Activated naive CD4-positive, alpha-beta T cell treated with anti-CD3 and anti-CD28 coated beads, Interleukin-2, amount 10 ng/mL, durations not matched to agents 7 days and 5 days (primary cell): ENCODE data around the gene ADCYAP1.
"Not testable (repeated sequence)": the region's sequence is repeated elsewhere in the genome, so short reads cannot be mapped to it uniquely, and the experiment has no call there.

Experiments
- CTCF ChIA-PET: fragments of 350-600 bp; sonication (Branson Sonifier 250); formaldehyde crosslinking; loops from one replicate; lab custom pipeline; 2021; ENCODE audit warnings: antibody characterized with exemption; lab: Charles Lee
- DNase-seq: peaks from one replicate; pipeline ENCODE4 v3.0.0-alpha.2; 2020
- H3K27ac Mint-ChIP-seq: one replicate; pipeline ENCODE4 v1.8.0; 2021; ENCODE audit warnings: mild to moderate bottlenecking, moderate library complexity, mixed read lengths
- H3K27me3 Mint-ChIP-seq: one replicate; pipeline ENCODE4 v1.8.0; 2021; ENCODE audit warnings: mild to moderate bottlenecking, mixed read lengths
- H3K36me3 Mint-ChIP-seq: one replicate; pipeline ENCODE4 v1.8.0; 2021; ENCODE audit warnings: mixed read lengths
- H3K4me1 Mint-ChIP-seq: one replicate; pipeline ENCODE4 v1.8.0; 2021; ENCODE audit warnings: mixed read lengths
- H3K4me3 Mint-ChIP-seq: one replicate; pipeline ENCODE4 v1.8.0; 2021; ENCODE audit warnings: mild to moderate bottlenecking, moderate library complexity, mixed read lengths
- H3K9me3 Mint-ChIP-seq: one replicate; pipeline ENCODE4 v1.8.0; 2021; ENCODE audit warnings: mixed read lengths

The ADCYAP1 gene

DNA sequence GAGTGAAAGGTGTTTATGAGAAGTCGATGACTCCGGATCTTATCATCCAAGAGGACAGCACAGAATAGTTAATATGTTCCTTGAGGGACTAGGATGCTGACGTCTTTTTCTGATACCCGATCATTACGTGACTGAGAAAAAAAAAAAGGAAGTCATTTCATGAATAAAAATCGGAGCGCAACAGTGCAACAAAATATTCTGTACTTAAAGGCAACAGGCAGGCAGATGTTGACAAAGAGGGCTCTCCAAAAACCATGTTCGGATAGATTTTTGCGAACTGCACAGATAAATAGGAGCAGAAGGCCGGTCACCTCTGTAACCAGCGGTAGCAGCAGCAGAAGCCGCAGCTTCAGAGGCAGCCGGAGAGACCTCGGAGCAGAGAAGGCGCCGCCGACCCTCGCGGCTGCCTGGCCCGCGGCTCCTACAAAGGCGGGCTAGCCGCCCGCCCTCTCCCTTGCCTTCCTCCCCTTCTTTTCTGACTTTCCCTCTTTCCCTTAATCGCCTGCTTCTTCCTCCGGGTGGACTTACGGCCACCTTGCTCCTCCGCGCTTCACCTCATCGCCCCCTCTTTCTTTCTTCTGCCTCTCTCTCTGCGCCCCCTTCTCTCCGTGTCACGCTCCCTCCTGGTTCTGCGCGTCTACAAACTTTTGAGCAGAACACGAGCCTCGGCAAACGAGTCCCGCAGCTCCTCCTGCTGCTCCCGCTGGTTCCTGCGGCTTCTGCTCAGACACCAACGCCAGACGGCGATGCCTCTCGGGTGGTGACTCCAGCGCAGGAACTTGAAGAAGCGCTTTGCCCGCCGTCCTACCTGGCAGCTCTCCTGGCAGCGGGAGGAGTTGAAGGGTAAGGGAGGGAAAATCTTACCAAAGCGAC is at the start of gene ADCYAP1:
TSS of gene ADCYAP1 (plus strand) at position 654 of the 873 bp plus-strand sequence. CDS start 516 bp downstream, outside the sequence.
- Mint-ChIP-seq H3K27me3 (peaks cover 88% of the 10 kb centered on the region), H3K4me3 (no peak within 1 kb of the TSS), H3K4me1 (peaks cover 16% of the 10 kb centered on the region), H3K9me3 (no peaks in the 10 kb centered on the region), H3K27ac (peak within 1 kb of the TSS; percentile 51), H3K36me3 (peaks cover 2% of the 10 kb centered on the region)
- CTCF ChIA-PET: no interaction called here
- no peak for DNase-seq

DNA sequence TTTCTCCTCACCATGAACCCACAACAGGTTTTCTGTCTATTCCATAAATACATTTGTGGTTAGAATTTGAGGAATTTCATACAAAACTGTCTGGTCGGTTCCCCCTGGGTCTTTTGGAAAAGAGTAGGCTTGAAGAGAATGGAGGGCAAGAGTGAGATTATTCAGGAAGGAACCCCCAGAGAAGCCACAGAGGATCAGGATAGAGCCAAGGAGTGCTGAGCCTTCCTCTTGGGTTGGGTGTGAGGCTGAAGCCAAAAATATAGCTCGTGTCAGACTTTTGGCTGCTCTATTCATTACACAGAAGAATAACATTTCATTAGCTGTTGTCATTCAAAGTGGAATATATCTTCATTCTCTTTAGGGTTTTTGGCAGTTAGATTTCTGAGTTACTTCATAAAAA is 46.7 kb upstream of the ADCYAP1 start:
- CTCF ChIA-PET: no interaction called here
- Mint-ChIP-seq H3K36me3 (no peaks in the 10 kb centered on the region), H3K4me3 (no peak overlapping the region), H3K4me1 (no peaks in the 10 kb centered on the region), H3K27me3 (peaks cover under 1% of the 10 kb centered on the region), H3K9me3 (no peaks in the 10 kb centered on the region), H3K27ac (no peak overlapping the region)
- no peak for DNase-seq

DNA sequence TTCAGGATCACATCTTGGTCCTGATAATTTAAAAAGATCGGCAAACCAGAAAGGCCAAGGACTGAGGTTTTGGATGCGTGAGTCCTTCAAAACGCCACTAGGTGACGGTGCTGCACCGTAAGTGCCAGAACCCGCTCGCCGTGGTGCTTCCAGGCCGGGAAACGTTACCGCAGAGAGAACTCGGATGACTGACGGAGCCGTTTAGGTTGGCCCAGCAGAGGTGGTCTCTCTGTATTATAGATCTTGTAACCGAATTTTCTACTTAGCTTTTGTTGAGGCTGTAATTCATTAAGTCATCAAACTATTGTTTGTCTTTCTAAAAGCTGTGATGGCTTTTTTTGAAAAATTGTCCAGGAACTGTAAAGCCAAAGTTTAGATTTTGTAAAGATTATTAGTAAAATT is 39.8 kb upstream of the ADCYAP1 start:
- CTCF ChIA-PET: interaction anchor here (0.6 to 1.2 kb wide), 6 partner anchors 13 to 312 kb away, joined by 3 to 4 read pairs (median 3); no protein-coding TSS in a partner anchor
- peak; percentile 75 for DNase-seq
- H3K9me3 Mint-ChIP-seq: no peaks in the 10 kb centered on the region
- H3K4me3 Mint-ChIP-seq: no peak overlapping the region
- H3K4me1 Mint-ChIP-seq: no peaks in the 10 kb centered on the region
- peaks cover 20% of the 10 kb centered on the region for H3K27me3 Mint-ChIP-seq
- no peaks in the 10 kb centered on the region for H3K36me3 Mint-ChIP-seq
- H3K27ac Mint-ChIP-seq: no peak overlapping the region

DNA sequence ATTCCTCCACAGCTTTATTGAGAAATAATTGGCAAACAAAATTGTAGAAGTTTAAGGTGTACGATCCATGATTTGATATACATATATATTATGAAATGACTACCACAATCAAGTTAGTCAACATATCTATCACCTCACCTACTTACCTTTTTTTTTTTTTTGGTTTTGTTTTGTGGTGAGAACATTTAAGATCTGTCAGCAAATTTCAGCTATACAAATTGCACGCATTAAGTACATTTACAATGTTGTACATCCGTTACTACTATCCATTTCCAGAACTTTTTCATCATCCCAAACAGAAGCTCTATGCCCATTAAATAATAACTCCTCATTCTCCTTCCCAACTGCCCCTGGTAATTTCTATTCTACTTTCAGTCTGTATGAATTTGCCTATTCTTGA is 37.4 kb upstream of the ADCYAP1 start:
- H3K4me1 Mint-ChIP-seq: no peaks in the 10 kb centered on the region
- CTCF ChIA-PET: no interaction called here

DNA sequence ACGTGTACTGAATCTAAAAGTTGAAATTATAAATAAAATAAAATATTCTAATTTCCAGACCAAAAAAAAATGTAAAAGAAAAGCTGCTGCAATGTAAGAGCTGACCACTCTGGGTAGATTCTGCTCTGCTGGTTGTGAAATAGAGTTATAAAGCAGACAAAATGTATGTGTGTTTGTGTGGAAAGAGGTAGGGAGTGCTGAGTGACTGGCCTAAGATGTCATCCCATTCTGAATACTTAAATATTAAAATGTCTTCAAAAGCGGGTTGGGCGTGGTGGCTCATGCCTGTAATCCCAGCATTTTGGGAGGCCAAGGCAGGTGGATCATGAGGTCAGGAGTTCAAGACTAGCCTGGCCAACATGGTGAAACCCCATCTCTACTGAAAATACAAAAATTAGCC is 31.2 kb upstream of the ADCYAP1 start:
- H3K4me3 Mint-ChIP-seq: peak overlapping the region; percentile 13
- CTCF ChIA-PET, DNase-seq, H3K27ac Mint-ChIP-seq, H3K9me3 Mint-ChIP-seq, H3K36me3 Mint-ChIP-seq: not testable (repeated sequence)
- peaks cover 12% of the 10 kb centered on the region for H3K27me3 Mint-ChIP-seq
- H3K4me1 Mint-ChIP-seq: peaks cover 16% of the 10 kb centered on the region

More for the DNA sequence above, 37.4 kb upstream of the ADCYAP1 start:
- H3K9me3 Mint-ChIP-seq: no peaks in the 10 kb centered on the region
- no peak overlapping the region for H3K27ac Mint-ChIP-seq
- peaks cover 20% of the 10 kb centered on the region for H3K27me3 Mint-ChIP-seq
- DNase-seq: no peak
- no peaks in the 10 kb centered on the region for H3K36me3 Mint-ChIP-seq
- no peak overlapping the region for H3K4me3 Mint-ChIP-seq

DNA sequence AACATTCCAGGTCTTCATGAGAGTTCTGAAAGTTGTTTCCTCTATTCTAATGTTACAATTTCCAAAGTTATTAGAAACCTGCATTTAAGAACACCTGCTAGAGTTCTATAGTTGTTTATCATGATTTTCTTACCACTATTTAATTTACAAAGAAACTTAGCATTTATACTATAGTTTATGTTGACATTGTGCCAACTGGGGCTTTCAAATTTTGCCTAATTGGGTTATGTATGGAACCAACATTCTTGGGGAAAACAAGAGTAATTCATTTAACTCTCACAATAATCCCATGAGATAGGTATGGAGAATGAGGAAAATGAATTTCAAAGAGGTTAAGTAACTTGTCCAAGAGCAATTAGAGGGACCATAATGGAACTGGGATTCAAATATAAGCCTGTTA is 28.8 kb upstream of the ADCYAP1 start:
- CTCF ChIA-PET: no interaction called here
- Mint-ChIP-seq H3K4me1 (peaks cover 16% of the 10 kb centered on the region), H3K4me3 (no peak overlapping the region), H3K27ac (no peak overlapping the region), H3K27me3 (peaks cover 12% of the 10 kb centered on the region), H3K36me3 (no peaks in the 10 kb centered on the region), H3K9me3 (no peaks in the 10 kb centered on the region)
- no peak for DNase-seq

DNA sequence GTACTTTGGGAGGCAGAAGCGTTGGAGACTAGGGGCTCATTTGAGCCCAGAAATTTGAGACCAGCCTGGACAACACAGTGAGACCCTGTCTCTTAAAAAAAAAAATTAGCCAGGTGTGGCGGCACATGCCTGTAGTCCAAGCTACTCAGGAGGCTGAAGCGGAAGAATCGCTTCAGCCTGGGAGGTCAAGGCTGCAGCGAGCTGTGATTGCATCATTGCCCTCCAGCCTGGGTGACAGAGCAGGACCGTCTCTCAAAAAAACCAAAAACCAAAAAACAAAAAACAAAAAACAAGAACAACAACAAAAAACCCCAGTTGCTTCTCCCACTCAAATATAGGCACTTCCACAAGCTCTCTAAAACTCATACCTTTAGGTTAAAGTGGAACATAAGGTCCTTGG is 27.4 kb upstream of the ADCYAP1 start:
- DNase-seq: no peak
- Mint-ChIP-seq H3K9me3 (no peaks in the 10 kb centered on the region), H3K4me1 (peaks cover 16% of the 10 kb centered on the region), H3K27me3 (peaks cover 12% of the 10 kb centered on the region), H3K36me3 (no peaks in the 10 kb centered on the region), H3K27ac (no peak overlapping the region), H3K4me3 (no peak overlapping the region)
- CTCF ChIA-PET: no interaction called here

DNA sequence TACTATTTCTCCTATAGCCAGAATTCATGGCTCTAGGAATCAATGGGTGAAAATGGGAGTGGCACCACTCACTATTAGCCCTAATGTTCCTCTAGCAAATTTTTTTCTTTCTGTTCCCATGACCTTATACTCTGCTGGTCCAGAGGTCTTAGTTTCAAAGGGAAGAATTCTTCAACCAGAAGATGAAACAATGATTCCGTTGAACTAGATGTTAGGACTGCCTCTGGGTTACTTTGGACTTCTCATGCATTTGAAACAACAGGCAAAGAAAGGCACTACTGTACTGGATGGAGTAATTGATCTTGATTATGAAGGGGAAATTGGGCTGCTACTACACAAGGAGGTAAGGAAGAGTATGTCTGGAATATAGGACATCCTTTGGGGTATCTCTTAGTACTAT is 18.6 kb upstream of the ADCYAP1 start:
- no peaks in the 10 kb centered on the region for H3K4me1 Mint-ChIP-seq
- H3K27me3 Mint-ChIP-seq: peaks cover 6% of the 10 kb centered on the region
- CTCF ChIA-PET: no interaction called here
- H3K4me3 Mint-ChIP-seq: no peak overlapping the region
- H3K9me3 Mint-ChIP-seq: no peaks in the 10 kb centered on the region
- H3K27ac Mint-ChIP-seq: no peak overlapping the region
- DNase-seq: no peak
- H3K36me3 Mint-ChIP-seq: no peaks in the 10 kb centered on the region

DNA sequence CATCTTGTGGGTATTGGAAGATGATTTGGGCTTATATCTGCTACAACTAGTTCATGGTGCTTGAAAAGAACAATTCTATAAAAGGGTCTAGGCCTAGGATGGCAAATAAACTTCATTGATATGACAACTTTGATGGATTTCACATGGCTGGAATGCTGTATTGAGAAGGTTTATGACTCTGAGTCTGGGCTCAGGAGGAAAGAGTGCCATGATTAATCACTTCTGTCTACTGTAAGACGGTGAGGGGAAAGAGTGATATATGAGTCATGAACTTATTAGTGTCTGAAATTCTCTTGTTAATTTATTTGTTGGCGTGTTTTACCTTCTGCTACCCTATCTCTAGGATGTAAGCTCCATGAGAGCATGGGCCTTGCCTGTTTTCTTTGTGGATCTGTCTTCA is 17.0 kb upstream of the ADCYAP1 start:
- Mint-ChIP-seq H3K9me3 (no peaks in the 10 kb centered on the region), H3K4me1 (no peaks in the 10 kb centered on the region), H3K27me3 (peaks cover 6% of the 10 kb centered on the region), H3K36me3 (no peaks in the 10 kb centered on the region), H3K27ac (no peak overlapping the region), H3K4me3 (no peak overlapping the region)
- no peak for DNase-seq
- CTCF ChIA-PET: interaction anchor here (1.0 kb wide), 1 partner anchor 24 kb away, joined by 3 read pairs; no protein-coding TSS in a partner anchor

DNA sequence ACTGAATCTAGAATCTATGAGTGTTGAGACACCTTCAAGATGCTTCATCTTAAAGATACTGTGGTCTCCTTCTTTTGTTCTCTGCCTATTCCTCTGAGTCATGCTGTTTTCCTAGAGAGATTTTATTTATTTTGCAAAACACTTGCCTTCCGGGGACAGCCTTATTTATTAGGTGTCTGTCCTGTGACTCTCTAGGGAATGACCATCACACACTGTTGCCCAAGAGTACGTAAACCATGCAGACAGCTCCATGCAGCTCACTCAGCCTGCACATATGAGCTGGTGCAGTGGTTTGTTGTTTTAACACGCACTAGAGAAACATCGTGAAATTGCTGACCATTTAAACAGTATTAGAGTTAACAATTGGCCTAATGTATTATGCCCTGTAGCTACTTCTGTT is 12.4 kb upstream of the ADCYAP1 start:
- no peaks in the 10 kb centered on the region for H3K27me3 Mint-ChIP-seq
- no peaks in the 10 kb centered on the region for H3K9me3 Mint-ChIP-seq
- no peak overlapping the region for H3K4me3 Mint-ChIP-seq
- H3K27ac Mint-ChIP-seq: no peak overlapping the region
- DNase-seq: no peak
- H3K4me1 Mint-ChIP-seq: no peaks in the 10 kb centered on the region
- no peaks in the 10 kb centered on the region for H3K36me3 Mint-ChIP-seq
- CTCF ChIA-PET: no interaction called here

DNA sequence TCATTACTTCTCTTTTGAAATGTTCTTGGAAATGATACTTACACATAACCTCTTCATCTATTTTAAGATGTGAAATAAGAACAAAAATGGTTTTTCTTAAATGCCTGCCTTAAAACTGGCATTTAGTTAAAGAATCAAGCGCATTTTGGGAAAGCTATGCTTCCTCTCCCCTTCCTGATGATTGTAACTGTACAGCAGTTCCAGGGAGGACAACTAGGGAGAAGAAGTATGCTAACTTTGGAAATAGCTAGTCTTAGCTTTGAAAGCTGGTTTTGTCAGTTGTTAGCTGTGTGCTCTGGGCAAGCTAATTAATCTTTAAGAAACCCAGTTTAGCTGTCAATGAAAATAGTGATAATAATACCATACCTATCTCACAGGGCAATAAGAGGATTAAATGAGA is 8.4 kb upstream of the ADCYAP1 start:
- Mint-ChIP-seq H3K36me3 (no peaks in the 10 kb centered on the region), H3K9me3 (no peaks in the 10 kb centered on the region), H3K27ac (no peak overlapping the region), H3K27me3 (peaks cover 12% of the 10 kb centered on the region), H3K4me1 (no peaks in the 10 kb centered on the region), H3K4me3 (no peak overlapping the region)
- CTCF ChIA-PET: no interaction called here
- no peak for DNase-seq

DNA sequence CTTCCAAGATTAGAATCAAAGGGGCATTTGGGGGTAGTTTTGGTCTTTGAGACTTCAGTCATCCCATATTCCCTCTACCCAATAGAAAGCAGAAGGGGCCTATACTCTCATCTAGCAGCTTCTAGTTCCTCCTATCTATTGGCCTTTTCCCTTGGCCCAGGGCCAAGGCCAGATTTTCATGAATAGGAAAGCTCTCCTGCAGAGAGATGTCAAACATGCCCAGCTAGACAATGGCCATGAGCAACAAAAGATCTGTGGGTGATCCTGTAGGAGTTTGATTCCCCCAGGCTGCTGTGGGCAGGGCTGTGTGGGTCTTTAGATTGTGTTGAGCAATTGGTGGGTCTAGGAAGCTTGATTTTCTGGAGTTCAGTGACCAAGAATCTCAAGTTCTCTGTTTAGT is 2.9 kb upstream of the ADCYAP1 start:
- Mint-ChIP-seq H3K4me1 (peaks cover 8% of the 10 kb centered on the region), H3K4me3 (no peak overlapping the region), H3K27ac (no peak overlapping the region), H3K9me3 (no peaks in the 10 kb centered on the region), H3K27me3 (peaks cover 66% of the 10 kb centered on the region), H3K36me3 (peaks cover 2% of the 10 kb centered on the region)
- DNase-seq: no peak
- CTCF ChIA-PET: interaction anchor here (0.6 kb wide), 1 partner anchor 62 kb away, joined by 3 read pairs; no protein-coding TSS in a partner anchor

DNA sequence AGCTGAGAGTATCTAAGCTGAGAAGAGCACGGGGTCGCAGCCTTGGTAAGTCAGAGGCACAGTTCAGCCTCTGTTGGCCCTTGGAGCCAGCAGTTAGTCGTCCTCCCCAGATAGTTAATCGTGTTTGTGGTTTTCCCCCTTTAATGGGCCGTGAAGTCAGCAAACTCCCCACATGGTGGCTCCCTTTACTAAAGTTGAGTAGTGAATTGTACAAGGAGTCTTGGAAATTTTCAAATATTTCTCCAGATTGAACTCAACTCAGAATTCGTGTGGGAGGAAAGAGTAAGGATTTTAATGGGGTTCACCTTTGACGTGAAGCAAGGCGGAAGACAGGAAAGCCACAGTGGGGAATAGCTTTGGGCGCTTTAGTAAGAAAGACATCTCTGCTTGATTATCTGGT is 2.4 kb upstream of the ADCYAP1 start:
- CTCF ChIA-PET: interaction anchor here (0.6 kb wide), 1 partner anchor 63 kb away, joined by 3 read pairs; no protein-coding TSS in a partner anchor
- no peak overlapping the region for H3K27ac Mint-ChIP-seq
- H3K4me1 Mint-ChIP-seq: peaks cover 10% of the 10 kb centered on the region
- no peak overlapping the region for H3K4me3 Mint-ChIP-seq
- no peak for DNase-seq
- peaks cover 2% of the 10 kb centered on the region for H3K36me3 Mint-ChIP-seq
- H3K9me3 Mint-ChIP-seq: no peaks in the 10 kb centered on the region
- peaks cover 70% of the 10 kb centered on the region for H3K27me3 Mint-ChIP-seq

DNA sequence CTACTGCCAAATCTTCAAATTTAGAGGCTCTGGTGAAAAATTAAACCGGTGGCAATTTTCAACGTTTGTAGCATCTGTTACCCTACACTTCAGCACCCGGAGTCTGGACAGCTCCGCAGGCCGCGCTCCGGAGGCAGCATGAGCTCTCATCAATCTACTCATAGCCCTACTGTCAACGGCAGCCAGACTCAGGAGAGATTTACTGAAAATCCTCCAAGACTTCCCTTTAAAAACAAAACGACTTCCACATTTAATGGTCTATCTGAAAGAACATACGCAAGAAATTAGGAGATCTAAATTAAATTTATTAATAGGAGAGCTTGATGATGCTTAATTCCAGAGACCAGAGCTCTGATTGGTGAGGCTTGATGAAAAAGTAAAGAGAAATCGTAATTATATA is 970 bp upstream of the ADCYAP1 start:
- DNase-seq: peak; percentile 75
- H3K4me1 Mint-ChIP-seq: peaks cover 13% of the 10 kb centered on the region
- peaks cover 2% of the 10 kb centered on the region for H3K36me3 Mint-ChIP-seq
- H3K27ac Mint-ChIP-seq: peak overlapping the region; percentile 51
- H3K4me3 Mint-ChIP-seq: no peak overlapping the region
- CTCF ChIA-PET: no interaction called here
- peaks cover 82% of the 10 kb centered on the region for H3K27me3 Mint-ChIP-seq
- H3K9me3 Mint-ChIP-seq: no peaks in the 10 kb centered on the region
